ENCODE data around the gene MRGPRX4.

MRGPRX4 gene

GRCh38 chr11:18221274-18221876, 48.7 kb downstream of the MRGPRX4 start:
- ATAC-seq: no peak

- no peak for ATAC-seq
These were observed 50.3 kb downstream of the MRGPRX4 start for GRCh38 chr11:18222814-18223421.
